Medulla oblongata (tissue), 1 donor: ENCODE data around the gene MIER2.
"Not testable (repeated sequence)": the region's sequence is repeated elsewhere in the genome, so short reads cannot be mapped to it uniquely, and the experiment has no call there.

Experiments used
- DNase-seq: peaks from one replicate; pipeline ENCODE4 v3.0.0-alpha.2; 2015; ENCODE audit errors: extremely low spot score

Gene MIER2

DNA sequence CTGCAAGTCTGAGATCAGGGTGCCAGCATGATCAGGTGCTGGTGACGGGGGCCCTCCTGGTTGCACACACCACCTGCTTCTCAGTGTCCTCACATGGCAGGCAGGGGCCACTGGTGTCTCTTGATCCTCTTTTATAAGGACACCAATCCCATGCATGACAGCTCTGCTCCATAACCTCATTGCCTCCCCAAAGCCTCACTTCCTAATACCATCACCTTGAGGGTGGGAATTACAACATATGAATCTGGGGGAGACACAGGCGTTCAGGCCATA lies 15.0 kb upstream of the MIER2 start:
- no peak for DNase-seq

DNA sequence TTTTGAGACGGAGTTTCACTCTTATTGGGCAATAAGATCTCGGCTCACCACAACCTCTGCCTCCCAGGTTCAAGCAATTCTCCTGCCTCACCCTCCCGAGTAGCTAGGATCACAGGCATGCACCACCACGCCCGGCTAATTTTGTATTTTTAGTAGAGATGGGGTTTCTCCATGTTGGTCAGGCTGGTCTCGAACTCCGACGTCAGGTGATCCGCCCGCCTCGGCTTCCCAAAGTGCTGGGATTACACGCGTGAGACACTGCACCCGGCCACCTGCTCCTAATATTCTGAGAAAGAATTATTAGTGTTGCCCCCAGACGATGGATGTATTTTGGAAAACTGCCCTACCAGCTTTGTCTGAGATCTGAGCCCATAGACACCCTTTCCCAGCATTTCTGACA lies 10.9 kb upstream of the MIER2 start:
- not testable (repeated sequence) for DNase-seq

DNA sequence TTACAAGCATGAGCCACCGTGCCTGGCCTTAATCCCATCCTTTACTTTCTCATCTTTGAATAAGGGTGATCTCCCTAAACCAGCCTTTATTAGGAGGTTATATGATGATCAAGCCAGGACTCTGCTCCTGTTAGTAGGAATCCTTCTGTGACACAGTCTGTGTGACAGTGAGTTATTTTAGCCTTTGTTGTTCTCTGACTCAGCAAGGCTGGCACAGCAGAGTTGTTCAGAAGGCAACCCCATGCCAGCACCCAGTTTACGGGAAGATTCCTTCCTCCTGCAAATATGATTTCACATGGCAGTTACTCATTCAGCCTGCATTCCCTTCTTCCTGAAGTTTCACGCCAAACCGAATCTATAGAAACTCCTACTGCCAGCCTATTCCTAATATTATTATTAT lies 10.5 kb upstream of the MIER2 start:
- DNase-seq: no peak

DNA sequence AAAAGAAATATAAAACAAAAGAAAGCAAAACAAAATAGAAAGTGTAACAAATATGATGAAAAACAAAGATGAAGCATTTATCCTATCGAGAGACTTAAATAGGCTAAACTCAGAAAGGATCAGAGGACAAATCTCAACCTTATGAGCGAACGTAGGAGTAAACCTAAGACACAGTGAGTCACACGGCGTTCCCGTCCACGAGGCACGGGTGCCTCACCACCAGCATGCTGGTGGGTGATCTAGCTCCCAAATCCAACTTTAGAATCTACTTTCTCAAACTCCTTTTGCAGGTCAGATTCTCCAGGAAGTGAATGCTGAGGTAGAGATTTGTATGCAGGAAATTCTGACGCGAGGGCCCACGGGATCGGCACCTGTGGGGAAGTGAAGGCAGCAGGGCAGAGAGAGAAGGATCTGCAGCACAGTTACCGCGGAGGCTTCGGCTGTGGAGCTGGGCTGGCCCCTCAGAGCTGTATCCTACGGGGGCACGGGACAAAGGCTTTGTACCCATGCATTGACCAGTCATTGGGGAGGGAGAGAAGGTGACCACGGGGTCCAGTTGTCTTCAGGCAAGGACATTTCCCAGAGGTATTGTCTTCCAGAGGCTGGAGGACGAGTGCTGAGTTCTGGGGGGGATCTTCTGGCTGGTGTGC lies 7.5 kb upstream of the MIER2 start:
- DNase-seq: no peak

DNA sequence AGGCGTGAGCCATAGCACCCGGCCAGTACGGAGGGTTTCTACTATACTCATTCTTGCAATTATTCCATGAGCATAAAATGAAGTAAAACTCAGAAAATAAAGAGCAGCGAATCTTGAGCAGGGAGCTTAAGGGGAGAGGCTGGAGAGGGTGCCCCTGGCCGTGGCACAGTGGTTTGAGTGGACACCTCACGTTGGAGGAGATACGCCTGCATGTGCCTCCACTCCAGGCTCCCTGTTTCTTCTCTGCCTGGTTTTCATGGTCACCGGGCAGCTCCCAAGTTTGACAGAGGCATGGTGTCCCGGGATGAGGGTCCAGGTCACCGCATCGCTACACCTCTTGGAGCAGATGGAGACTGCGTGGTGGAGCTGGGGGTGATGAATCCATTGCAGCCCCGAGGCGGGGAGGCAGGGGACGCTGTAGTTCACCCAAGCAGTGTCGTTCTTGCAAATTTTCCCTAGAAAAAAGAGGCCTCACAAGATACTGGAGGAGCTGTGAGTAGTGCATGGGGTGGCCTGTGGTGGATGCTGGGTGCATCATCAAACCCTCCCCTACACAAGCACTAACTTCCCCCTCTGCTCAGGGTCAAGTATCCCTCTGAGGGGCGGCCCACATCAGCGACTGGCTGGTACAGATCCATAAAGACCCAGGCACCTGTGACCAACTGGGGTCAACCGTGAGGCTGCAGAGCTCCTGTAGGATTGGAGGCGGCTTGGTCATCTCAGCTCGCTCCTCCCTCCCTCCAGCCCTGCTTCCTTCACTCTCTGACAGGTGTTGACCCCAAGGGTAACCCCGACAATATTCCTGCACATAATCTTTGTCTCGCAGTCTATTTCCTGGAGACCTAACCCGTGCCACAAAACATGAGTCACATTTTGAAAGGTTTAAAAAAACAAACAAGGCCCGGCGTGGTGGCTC lies 3.6 kb upstream of the MIER2 start:
- DNase-seq: no peak

DNA sequence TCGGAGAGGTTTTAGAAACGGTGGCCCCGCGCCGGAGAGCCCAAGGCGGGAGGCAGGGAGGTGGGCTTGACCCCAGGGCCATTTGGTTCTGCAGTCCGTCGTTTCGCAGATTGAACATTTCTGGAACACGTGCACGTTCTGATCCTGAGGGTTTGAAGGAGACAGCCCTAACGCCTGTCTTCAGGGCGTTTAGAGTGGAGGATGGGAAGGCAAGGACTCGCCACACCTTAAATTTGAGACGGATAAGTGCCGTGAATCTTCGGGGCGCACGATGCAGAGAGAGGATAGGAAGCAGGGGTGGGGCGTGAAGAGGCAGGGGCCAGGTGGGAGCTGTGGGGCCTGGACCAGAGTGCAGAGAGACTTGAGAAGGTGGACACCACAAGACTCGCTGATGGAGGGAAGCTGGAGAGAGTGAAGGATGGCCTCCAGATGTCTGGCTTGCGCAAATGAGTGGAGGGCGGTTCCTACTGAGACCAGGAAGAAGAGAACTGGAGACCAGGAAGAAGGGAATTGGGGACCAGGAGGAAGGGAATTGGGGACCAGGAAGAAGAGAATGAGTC lies 804 bp upstream of the MIER2 start:
- no peak for DNase-seq

DNA sequence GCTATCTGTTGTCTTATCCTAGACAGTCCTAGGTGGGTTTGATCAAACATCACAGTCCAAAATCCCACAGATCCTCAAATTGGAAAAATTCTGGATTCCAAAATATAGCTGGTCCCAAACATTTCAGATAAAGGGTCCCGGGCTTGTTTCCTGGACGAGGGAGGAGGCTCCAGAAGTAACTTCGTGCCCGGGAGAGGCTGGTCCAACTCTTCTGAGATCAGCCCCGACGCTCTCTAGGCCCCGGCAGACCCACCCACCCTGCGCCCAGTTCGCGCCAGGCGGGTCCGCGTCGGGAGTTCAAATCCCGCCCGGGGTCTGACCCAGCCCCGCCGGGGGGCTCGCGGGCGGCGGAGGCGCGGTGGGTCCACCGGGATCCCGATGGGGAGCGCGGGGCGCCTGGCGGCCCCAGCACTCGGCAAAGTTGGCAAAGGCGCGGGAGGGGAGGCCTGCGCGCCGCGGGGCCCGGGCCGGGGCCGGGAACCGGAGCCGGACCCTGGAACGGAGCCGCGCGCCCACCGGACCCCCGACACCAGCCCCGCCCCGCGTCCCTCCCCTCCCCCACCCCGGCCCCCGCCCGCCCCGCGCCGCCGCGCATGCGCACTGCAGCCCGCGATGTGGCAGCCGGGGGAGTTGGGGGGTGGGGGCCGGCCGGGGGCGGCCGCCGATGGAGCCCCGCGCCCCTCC lies 513 bp downstream of the MIER2 start:
- no peak for DNase-seq

DNA sequence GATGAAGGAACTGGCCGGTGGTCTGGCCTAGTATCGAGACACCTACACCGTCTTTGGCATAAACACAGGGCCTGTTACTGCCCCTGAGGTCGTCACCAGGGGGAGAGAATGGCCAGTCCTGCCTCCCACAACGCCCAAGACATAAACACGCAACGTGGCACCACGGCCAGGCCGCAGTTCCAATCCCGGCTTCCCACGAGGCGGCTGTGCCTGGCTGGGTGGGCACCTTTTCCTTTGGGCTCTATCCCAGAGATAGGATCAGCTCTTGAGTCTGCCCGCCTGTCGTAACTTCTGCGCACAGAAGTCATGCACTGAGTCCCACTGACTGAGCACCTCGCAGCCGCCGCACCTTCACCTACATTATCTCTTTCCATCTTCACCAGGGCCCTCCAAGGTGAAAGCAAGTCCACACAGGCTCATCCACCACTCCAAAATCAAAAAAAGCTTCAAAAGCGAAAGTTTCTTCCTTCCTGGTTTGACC lies 1.1 kb downstream of the MIER2 start:
- no peak for DNase-seq

DNA sequence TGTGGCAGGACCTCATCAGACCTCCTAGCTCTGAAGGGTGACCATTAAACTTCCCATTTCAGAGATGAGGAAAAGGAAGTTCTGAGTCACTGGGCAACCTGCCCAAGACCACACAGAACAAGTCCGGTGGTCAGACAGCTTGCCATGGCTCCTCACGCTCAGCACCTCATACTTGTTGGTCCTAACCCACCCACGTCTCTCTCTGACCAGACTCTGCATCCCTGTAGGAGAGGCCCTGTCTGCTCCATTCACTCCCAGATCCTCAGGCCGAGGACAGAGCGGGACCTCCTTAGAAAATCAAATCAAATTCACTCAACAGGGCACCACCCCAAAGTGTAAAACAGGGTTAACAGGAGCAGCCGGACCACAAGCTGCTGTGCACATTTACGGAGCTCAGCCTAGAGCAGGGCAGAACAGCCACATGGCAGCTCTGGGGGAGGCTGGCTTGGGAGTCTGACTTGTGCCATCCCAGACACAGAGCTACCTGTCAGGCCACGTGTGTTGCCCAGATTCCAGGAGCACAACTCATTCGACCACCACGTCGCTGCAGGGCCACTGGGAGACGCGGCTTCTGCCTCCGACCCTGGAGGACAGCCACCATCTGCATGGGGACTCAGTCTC lies 1.7 kb downstream of the MIER2 start:
- peak; percentile 80 for DNase-seq

DNA sequence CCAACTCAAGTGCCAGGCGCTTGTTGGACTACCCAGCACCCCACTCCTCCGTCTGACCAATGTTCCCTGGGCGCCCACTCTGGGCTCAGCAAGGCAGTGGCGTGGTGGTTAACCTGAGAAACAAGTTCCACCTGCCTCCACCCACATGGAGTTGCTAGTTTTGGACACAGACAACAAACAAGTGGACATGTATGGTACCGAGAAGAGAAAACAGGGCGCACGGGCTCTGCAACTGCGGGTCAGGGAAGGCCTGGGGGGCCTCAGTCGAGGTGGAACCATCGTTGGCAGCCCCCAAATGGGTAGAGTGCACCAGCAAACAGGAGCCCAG lies 2.5 kb downstream of the MIER2 start:
- no peak for DNase-seq

DNA sequence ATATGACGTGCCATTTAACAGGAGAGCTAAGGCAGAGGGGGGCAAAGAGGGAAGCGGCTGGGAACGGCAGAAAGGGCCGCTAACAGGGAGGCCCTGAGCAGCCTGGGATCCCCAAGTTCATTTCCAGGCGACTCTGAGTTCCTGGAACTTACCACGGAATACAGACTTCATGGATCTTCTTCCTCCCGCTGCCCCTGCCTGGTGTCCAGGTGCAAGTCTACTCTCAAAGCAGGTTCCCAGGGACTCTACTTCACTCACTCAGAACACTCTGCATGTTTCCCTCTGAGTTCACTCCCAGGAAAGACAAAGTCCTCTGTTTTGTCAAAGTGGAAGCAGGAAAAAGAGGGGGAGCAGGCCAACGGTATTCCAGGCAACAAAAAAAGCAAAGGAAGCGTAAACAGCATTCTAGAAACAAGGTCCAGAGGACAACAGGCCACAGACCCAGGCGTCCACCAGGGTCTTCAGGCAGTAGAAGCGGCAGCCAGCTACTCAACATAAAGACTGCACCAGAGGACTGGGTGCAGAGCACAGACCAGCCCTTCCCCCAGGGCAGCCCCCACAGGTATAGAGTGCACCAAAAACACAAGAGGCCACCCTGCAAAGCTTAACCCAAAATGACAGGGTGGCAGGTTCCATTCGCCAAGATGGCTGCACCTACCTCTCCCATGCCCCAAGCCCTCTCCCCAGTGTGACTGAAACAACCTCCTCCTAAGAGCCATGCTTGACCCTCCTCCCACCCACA lies 3.0 kb downstream of the MIER2 start:
- DNase-seq: no peak

DNA sequence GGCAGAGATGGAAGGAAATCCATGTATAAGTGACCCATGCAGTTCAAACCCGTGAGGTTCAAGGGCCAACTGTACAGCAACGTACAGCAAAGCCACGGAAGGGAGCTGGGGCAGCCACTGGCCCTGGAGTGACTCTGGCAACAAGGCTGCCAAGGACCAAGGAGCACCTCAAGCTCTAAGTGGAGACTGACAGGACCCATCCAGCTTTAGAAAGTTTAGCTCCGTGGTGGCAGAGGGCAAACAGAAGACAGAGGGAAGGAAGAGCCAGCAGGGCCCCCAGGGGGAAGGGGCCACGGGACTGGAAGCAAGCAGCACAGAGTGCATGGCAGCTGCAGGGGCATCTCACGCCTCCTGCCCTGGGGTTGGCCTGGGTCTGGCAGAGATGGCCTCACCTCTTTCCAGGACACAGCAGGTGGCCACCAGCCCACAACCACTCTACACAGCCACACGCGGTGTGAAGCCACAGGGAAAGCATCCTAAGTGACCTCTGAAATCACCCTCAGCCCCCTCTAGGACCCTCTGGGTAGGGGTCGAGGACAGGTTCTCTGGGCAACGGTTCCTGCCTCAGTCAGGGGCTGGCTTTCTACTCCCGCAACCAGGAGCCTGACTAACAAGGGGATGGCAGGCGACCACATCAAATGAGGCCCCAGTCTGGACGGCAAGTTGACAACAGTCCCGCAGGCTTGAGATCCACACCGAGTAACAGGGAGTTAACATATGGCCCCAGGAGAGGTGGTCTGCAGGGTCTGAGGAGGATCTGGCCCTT lies 3.8 kb downstream of the MIER2 start:
- DNase-seq: no peak

DNA sequence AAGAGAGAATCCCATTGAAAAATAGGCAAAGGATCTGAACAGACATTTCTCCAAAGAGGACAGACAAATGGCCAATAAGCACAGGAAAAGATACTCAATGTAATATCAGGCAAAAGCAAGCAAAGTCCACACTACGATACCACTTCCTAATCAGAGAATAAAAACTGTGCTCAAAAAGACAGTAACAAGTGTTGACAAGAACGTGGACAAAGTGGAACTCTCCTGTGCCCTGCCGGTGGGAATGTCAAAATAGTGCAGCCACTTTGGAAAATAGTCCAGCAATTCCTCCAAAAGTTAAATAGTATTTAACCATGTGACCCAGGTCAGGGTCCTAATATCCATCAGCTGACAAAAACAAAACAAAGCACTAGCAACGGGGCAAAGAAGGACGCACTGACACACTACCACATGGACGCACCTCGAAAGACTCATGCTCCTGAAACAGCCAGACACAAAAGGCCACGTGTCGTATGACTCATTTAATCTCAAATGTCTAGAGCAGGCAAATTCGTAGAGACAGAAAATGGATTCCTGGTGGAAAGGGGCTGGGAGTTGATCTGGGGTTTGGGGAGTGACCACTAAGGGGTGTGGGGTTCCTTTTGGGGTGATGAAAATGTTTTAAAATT lies 5.2 kb downstream of the MIER2 start:
- no peak for DNase-seq

DNA sequence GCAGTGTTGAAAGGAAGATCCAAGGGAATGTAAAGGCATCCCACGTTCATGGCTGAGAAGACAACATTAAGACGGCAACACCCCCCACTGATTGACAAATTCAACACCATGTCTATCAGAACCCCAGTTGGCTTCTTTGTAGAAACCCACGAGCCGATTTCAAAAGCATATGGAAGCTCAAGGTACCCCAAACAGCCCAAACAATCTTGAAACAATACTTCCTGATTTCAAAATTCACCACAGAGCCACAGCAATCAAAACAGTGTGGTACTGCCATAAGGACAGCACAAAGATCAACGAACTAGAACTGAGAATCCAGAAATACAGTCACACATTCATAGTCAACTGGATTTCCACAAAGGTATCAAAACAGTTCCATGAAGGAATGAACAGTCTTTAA lies 6.2 kb downstream of the MIER2 start:
- no peak for DNase-seq

DNA sequence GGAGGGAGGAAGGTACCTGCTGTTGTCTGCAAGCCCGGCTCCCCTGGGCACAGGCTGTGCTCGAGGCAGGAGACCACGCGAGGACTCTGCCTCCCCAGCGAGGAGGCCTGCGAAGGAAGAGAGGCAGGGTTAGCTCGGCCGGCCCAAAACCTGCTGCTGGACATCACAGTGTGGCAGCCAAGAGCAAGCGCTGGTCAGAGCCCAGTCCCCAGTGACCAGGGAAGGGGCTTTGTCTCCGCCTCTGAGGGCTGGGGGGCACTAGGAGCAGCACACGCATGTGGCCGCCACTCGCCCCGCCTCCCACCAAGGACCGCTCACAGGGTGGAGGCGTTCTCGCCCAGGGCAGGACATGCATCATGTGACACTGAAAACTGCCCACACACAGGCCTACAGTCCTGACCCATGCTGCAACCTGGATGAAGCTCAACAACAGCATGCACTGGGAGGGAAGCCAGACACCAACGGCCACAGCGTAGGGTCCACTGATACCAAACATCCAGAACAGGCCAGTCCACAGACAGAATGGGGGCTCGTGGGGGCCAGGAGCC lies 8.5 kb downstream of the MIER2 start:
- no peak for DNase-seq

DNA sequence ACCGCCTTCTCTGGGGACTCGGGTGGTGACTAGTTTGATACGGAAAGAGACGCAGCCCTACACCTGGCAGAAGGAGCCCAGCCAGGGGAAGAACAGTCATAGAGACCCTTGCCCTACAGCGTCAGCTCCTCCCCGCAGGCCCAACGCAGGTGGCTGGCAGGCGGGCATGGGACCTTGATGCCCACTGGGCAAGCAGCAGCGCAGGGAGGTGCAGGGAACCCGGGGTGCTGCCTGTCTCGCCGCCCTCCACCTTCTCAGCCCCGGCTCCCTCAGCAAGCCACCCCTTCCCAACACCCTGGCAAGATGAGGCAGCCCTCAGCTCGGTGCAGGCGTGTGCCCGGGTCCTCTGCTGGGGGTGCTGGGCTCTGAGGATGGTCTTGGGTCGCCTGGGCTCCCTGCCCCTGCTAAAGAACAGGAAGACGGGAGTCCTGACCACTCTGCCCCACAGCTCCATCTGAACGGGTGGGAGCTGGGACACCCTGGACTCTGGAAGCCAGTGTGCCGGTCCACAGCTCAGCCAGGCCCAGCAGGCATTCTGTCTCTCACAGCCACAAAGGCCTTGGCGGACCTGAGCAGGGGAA lies 9.0 kb downstream of the MIER2 start:
- no peak for DNase-seq

DNA sequence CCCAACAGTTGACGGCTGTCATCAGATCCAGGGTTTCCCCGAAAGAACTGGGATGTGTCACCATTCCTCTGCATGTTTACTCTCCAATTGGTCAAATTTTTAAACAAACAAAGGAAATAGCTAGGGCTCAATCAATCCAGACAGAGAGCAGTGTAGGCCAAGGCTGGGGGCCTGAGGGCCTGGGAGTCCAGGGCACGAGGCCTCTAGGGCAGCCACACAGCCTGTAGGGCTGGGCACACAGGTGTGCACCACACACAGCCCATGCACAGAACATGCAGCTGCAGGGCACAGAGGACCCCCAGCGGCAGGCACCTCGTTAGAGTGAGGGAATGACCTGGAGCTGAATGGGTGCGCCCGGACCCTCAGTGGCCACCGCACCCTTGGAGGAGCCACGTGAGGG lies 9.5 kb downstream of the MIER2 start:
- DNase-seq: no peak

DNA sequence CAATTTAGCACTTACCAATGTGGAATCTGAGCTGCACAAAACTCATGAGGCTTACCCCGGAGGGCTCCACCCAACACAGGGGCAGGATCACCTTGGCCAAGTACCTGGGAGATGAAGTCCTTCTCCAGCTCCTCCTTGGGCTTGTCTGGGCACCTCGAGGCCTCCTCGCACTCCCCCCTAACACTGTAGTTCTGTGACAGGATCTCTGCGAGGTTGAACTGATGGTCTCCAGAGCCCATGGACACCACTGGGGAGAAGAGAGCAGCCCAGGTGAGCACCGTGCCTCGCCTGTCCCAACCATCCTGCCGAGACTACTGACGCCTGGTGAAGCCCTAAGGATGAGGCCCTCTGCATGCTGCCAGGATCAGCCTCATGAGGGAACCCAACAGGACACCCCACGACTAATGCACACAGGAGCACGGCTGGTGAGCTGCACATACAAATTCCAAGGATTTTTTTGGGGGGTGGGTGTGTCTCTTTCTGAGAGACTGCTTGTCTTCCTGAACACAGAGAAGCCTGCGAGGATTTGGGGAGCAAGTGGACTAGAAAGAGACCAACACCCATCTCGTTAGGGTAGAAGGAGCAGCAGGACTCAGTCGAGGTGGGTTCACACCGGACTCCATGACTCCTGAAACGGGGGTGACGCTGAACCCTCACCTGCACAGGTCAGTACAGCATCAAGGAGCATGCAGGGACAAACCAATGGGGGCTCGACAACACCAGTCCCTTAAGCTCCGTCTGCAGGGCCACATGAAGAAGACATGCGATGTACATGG lies 10.1 kb downstream of the MIER2 start:
- DNase-seq: no peak

DNA sequence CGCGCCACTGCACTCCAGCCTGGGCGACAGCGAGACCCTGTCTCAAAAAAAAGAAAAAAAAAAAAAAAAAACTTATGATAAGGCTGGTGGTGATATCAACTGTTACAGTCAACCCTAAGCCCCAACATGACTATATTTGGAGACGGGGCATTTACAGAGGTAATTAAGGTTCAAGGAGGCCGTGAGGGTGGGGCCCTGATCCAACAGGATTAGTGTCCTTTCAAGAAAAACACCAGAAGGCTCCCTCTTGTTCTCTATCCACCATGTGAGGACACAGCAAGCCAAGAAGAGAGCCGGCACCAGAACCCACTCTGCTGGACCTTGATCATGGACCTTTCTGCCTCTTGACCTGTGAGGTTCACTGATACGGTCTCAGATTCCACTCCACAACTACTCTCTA lies 14.1 kb downstream of the MIER2 start:
- no peak for DNase-seq
